ENCODE results near the gene TBC1D10A. TPM values are rescaled to one million over a fixed set of nuclear protein-coding genes. Genes with fewer than 3 reads are reported as not detected.

TBC1D10A gene
- total and polyA plus RNA-seq, 8 donors: 4.0 to 19.4 (median 7.6) TPM

- Histone ChIP-seq H3K9me3 (no peaks in the 10 kb centered on the region), H3K27me3 (no peaks in the 10 kb centered on the region), H3K27ac (peak overlapping the region in 1 of 4 donors; percentile 46), H3K36me3 (no peaks in the 10 kb centered on the region), H3K4me1 (no peaks in the 10 kb centered on the region), H3K4me3 (no peak overlapping the region)
- intact Hi-C loops (cut with DNase I): no loop called here
- peak in 2 of 6 donors; percentile 35 to 75 for DNase-seq
- no peak for FAIRE-seq
- 77 to 83% methylated on average over 16 of the region's 16 CpGs for WGBS, 2 donors
- TF ChIP-seq, protein P1, sequence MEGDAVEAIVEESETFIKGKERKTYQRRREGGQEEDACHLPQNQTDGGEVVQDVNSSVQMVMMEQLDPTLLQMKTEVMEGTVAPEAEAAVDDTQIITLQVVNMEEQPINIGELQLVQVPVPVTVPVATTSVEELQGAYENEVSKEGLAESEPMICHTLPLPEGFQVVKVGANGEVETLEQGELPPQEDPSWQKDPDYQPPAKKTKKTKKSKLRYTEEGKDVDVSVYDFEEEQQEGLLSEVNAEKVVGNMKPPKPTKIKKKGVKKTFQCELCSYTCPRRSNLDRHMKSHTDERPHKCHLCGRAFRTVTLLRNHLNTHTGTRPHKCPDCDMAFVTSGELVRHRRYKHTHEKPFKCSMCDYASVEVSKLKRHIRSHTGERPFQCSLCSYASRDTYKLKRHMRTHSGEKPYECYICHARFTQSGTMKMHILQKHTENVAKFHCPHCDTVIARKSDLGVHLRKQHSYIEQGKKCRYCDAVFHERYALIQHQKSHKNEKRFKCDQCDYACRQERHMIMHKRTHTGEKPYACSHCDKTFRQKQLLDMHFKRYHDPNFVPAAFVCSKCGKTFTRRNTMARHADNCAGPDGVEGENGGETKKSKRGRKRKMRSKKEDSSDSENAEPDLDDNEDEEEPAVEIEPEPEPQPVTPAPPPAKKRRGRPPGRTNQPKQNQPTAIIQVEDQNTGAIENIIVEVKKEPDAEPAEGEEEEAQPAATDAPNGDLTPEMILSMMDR (IDR thresholded peaks at IDR 0.05): no peak
- peak in 3 of 4 donors; percentile 27 to 59 (median 59) for ATAC-seq
Measured at GRCh38 chr22:30270832-30271231, 55.9 kb downstream of the TBC1D10A start.

DNA sequence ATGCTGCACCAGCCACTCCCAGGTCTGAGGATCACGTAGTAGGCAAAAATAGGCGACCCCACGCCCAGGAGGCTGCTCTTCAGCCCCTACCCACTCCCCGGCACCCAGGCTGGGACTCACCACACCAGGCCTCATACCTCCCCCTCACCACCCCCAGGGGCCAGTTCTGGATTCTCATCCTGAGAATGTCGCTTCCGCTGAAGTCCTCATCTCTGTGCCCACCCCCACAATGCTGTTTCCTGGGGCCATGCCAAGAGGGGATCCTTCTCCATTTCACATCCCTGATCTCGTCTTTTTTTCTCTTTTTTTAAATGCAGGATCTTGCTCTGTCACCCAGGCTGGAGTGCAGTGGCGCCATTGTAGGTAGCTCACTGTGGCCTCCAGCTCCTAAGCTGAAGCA, 58.4 kb downstream of the TBC1D10A start:
- intact Hi-C loops (cut with DNase I): no loop called here
- FAIRE-seq: no peak

DNA sequence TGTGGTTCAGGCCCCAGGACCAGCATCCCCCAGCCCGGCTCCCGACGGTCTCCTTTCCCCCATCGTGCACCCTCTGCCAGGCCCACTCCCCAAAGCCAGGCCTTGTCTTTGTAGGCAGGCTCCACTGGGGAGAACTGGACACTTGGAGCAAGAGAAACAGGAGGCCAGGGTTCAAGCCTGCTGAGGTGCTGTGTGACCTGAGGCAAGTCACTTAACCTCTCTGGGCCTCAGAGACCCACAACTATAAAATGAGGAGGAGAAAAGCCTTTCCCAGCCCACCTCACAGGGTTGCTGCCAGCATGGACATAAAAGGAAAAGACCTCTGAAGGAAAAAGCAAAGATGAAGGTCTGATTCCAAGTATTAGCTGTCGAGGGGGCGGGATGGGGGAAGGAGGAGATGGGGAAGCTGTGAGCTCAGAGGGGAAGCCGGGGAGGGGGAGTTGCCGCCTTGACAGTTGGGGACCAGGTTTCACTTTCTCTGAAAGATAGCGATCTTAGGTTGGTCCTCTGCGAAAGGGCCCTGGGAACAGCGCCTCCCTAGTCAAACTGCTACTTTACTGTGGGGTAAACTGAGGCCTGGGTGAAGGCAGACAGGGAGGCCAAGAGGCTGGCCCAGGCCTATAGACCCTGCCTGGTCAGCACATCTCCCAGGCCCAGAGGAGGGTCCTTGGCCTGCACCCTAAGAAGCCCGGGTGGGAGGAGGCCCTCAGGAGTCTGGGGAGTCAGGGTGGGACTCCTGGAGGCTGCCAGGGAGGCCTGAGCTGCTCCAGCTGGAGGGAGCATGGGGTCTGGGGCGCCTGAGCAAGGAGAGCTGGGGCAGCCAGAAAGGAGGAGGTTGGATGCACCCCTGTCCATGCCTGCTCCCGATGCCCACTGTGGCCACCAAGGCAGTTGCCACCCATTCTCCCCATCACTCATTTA, 59.1 kb downstream of the TBC1D10A start:
- no peak for FAIRE-seq
- H3K27me3 ChIP-seq: no peaks in the 10 kb centered on the region
- no peaks in the 10 kb centered on the region for H3K36me3 ChIP-seq
- DNase-seq: peak in 1 of 6 donors; percentile 59
- ATAC-seq: no peak
- no peak overlapping the region for H3K4me3 ChIP-seq
- H3K27ac ChIP-seq: peak overlapping the region in 2 of 4 donors; percentile 62 to 68
- intact Hi-C loops (cut with DNase I): no loop called here
- TF ChIP-seq, protein P1 (IDR thresholded peaks at IDR 0.05): no peak
- H3K9me3 ChIP-seq: no peaks in the 10 kb centered on the region
- H3K4me1 ChIP-seq: no peaks in the 10 kb centered on the region
- WGBS, 2 donors: 79 to 88% methylated on average over 14 of the region's 14 CpGs

More for the DNA sequence above, 58.4 kb downstream of the TBC1D10A start:
- no peak overlapping the region for H3K27ac ChIP-seq
- no peaks in the 10 kb centered on the region for H3K9me3 ChIP-seq
- no peaks in the 10 kb centered on the region for H3K4me1 ChIP-seq
- no peak overlapping the region for H3K4me3 ChIP-seq
- DNase-seq (peak in 1 of 6 donors; percentile 33), ATAC-seq (no peak)
- TF ChIP-seq, protein P1 (IDR thresholded peaks at IDR 0.05): no peak
- no peaks in the 10 kb centered on the region for H3K36me3 ChIP-seq
- H3K27me3 ChIP-seq: no peaks in the 10 kb centered on the region
- 83 to 84% methylated on average over 7 to 8 of the region's 8 CpGs for whole genome bisulfite sequencing, 2 donors

GRCh38 chr22:30266445-30267381, 60.0 kb downstream of the TBC1D10A start, which contains the start of gene OSM:
OSM (minus strand) TSS chr22:30266851; CDS start chr22:30266799, 52 bp downstream.
- FAIRE-seq (no peak), ATAC-seq (peak in 3 of 4 donors; percentile 8 to 35 (median 26))

More at GRCh38 chr22:30266445-30267381, 60.0 kb downstream of the TBC1D10A start, which contains the start of gene OSM:
- Histone ChIP-seq H3K4me3 (peak within 1 kb of the TSS in 1 of 4 donors; percentile 32), H3K27me3 (no peaks in the 10 kb centered on the region), H3K27ac (peak within 1 kb of the TSS in 2 of 4 donors; percentile 62 to 68), H3K36me3 (no peaks in the 10 kb centered on the region), H3K4me1 (no peaks in the 10 kb centered on the region), H3K9me3 (no peaks in the 10 kb centered on the region)
- intact Hi-C loops (cut with DNase I): no loop called here
- DNase-seq: peak in 2 of 6 donors; percentile 56 to 74
- TF ChIP-seq, protein P1 (IDR thresholded peaks at IDR 0.05): no peak
- WGBS, 2 donors: 74 to 84% methylated on average over 35 of the region's 35 CpGs

Measured in pancreas (tissue), 10 donors.